GM10266 (cell line): ENCODE measurements around the gene SEMA5A.

Source experiments
- DNase-seq: peaks from one replicate; pipeline ENCODE4 v3.0.0; 2012; ENCODE audit errors: extremely low spot score
- TF ChIP-seq, protein P1 (sequence below): IDR thresholded peaks from 2 replicates; pipeline ENCODE4 v1.5.1; 2012; ENCODE audit warnings: mild to moderate bottlenecking, low read depth; ENCODE audit not compliant: control insufficient read depth, insufficient read depth; ENCODE audit errors: missing control alignments

Gene SEMA5A

DNA sequence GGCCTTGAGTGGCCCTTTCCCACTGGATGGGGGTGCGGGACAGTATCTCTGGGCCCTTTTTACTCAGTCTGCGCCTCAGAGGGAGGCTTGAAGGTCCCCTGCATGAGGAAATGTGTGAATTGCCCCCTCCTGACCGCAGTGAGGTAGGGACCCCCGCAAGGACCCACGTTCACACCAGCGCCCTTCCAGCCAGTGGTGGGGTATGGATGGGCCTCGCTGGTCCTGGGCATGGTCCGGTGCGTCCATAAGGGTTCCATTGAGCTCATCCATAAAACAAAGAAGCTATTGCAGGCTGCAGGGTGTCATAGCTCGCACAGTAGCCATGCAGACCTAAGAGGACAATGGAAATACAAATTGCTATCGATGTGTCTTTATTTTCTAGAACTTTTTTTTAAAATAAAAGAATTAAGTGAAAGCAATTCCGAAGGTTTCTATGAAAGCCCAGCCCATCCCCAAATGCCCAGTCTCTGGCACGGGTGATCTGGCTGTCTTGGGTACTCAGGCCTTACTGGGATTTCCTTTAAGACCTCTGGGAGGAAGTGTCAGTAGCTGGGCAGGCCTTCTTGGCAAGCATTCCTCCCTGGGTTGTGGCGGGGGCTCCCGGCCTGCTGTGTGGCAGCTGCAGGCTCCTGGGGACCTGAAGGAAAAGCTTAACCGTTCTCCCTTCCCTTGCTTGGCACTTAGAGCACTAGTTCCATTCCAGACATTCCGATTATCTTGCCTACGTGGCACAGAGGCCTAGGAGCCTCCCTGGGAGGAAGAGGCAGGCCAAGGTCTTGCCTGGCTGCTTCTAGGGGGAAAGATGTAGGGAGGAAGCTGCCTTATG lies 1.5 kb upstream of the SEMA5A start:
- TF ChIP-seq, protein P1, sequence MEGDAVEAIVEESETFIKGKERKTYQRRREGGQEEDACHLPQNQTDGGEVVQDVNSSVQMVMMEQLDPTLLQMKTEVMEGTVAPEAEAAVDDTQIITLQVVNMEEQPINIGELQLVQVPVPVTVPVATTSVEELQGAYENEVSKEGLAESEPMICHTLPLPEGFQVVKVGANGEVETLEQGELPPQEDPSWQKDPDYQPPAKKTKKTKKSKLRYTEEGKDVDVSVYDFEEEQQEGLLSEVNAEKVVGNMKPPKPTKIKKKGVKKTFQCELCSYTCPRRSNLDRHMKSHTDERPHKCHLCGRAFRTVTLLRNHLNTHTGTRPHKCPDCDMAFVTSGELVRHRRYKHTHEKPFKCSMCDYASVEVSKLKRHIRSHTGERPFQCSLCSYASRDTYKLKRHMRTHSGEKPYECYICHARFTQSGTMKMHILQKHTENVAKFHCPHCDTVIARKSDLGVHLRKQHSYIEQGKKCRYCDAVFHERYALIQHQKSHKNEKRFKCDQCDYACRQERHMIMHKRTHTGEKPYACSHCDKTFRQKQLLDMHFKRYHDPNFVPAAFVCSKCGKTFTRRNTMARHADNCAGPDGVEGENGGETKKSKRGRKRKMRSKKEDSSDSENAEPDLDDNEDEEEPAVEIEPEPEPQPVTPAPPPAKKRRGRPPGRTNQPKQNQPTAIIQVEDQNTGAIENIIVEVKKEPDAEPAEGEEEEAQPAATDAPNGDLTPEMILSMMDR: no peak
- no peak for DNase-seq

DNA sequence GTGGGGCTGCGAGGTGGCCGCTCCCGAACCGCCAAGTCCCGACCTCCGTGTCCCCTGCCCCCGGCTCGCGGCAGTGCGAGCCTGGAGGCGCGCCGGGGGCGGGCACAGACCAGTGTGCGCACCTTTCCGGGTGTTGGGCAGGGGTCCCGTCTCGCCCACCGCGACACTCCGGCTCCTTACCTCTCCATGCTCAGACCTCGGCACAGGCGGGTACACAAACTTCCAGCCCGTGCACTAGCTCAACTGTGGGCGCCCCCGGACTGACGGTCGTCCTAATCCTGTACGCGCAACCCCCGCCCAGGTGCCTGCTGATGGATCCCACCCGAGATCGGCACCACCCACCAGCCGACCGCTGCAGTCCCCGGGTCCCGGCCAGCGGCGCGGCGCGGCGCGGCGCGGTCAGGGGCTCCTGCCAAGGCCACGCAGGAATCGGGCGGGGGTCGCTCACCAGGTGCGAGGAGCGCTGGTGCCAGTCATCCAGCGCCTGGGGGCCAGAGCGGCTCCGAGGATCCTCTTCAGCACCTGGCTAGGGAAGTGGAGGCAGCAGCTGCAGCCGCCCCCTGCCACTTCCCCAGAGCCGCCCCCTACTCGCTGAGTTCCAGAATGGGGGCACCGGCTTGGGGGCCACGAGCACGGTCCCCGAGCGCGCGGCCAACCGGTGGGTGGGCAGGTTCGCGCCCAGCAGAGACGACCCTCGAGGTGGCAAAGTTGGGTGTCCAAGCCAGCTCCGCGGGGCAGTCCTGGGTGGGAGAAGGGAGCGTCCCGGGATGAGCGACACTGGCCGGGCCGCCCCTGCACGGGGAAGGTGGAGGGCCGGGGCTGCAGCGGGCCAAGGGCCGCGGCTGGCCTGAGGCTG lies 511 bp downstream of the SEMA5A start:
- DNase-seq: peak; percentile 14
- TF ChIP-seq, protein P1: no peak

DNA sequence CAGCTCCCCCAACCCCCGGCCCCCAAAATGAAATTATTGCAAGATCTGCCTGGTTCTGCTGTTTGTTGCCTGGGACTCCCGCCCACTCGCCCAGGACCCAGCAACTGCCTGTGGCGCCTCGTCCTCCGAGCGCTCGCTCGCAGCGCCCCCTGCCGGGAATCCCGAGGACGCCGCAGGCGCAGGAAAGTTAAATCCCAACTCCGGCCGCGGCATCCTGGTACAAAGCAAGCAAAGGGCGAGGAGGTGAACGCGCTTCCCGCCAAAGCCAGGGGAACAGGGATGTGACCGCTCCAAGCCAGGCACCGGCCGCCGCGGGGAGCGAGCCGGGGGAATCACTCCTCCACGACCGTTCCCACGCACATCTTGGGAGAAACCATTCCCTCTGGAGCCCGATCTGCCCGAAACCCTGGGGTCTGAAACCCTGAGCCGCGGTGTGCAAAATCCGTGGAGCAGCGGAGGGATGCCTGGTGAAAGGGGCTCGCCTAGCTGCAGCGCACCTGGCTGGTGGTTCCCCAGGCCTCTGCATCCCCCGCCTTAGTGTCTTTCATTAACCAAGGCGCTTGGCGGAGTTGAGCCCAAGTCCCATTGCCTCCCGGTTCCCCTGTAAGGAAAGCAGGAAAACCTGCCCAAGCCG lies 1.3 kb downstream of the SEMA5A start:
- DNase-seq: peak; percentile 74
- TF ChIP-seq, protein P1: peak; percentile 86

DNA sequence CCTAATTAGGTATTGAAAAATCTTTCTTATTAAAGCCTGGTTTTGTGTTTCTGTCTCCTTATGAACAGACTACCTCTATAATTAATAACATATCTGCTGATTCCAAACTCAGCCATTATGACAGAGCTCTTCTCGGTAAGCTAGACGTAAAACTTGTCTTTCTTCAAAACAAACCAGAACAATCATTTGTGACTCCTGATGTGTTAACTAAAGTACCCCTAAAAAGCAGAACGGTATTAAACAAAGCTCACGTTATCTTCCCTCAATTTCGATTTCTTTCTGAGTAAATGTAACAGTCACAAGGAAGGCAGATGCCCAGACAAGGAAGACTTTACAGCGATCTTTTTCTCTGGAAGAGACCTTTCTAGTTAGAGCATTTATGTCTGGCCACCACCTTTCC lies 1.8 kb downstream of the SEMA5A start:
- no peak for DNase-seq
- TF ChIP-seq, protein P1: no peak

DNA sequence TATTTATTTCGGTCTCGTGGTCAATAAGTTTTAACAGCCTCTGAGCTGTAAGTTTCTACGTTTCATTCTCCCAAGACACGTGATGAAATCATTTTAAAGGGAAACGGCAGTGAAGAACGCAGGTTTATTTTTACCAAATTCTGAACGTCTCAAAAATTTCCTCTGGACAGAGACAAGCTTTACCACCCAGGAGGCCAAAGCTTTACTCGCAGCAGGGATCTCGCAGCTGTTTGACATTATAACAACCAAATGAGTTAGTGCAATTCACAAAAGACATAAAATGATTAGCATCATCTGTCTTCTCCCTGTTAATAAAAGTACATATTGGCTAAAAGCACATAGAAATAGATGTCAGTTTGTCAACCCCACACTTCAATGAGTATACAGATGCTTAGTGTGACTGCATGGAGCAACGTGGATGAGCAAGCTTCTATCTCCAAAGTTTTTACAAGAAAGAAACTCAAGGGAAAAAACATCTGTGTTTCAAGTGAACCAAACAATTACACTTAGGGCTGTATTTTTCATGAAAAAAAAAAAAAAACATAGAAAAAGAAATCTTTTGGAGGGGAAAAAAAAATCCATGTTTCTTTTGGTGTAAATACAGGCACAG lies 2.5 kb downstream of the SEMA5A start:
- DNase-seq: no peak
- TF ChIP-seq, protein P1: no peak

DNA sequence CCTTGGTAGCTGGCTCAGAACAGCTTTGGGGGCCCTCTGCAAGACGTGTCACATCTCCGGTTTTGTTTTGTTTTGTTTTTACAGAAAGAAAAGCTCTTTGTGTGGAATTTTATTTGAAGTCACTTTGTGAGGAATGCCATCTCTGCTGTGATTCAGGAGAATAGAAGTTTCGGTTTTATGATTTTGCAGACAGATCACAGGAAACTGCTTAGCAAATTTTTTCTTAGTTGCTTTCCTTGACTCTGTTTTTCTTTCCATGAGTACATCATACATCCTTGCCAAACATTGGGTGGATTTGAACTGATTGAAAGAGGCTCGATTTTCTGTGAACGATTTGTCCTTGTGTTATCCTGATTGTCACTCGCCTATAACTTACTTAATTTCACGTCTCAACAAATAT lies 5.1 kb downstream of the SEMA5A start:
- TF ChIP-seq, protein P1: no peak
- no peak for DNase-seq
